KBM-7 (cell line): ENCODE results near the gene ODR4.
"Not testable (repeated sequence)": the region's sequence is repeated elsewhere in the genome, so short reads cannot be mapped to it uniquely, and the experiment has no call there.

Experiments
- DNase-seq: peaks from one replicate; pipeline ENCODE4 v3.0.0-alpha.2; 2015
- in situ Hi-C: fragments of 300-500 bp; cut with MboI; formaldehyde crosslinking; loops from 2 replicates; pipeline ENCODE4 v1.14.3; 2020; ENCODE audit warnings: low sequenced_read_pairs, low pct_unique_long_range_greater_than_20kb, mixed read lengths

The ODR4 gene

DNA sequence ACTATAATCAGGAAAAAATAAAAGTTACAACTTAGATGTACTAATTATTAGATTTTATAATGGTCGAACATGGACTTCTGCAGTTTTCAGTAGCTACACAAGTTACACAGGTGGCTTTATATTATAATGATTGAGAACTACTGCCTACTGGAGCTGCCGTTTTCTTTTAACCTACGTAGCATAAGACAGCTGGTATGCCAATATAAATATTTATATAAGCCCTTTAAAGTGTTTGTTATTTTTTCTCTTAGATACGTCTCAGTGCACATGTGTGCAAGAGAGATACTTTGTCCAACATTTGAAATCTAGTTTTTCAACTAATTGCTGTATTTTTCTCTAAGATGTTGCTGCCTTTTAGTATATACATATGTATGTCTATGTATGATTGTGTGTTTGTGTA is 42.9 kb downstream of the ODR4 start:
- in situ Hi-C loops, result no loop called here
- no peak for DNase-seq

DNA sequence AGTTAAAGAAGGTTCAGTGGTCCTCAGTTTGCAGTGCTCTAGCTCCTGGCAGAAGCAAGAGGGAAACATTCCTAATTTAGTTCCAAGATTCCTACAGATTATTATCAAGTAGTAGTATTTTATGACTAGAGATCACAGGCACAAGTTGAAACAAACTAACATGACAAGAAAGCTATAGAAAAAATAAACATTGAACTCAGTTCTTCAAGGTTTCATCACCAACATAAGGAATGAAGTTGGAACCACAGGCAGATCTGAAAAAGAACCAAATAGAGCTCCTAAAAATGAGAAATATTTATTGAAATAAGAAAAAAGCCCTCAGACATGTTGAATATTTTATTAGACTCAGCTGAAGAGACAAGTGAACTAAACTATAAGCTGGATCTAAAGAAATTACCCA is 44.7 kb downstream of the ODR4 start:
- in situ Hi-C loops, result no loop called here
- no peak for DNase-seq

DNA sequence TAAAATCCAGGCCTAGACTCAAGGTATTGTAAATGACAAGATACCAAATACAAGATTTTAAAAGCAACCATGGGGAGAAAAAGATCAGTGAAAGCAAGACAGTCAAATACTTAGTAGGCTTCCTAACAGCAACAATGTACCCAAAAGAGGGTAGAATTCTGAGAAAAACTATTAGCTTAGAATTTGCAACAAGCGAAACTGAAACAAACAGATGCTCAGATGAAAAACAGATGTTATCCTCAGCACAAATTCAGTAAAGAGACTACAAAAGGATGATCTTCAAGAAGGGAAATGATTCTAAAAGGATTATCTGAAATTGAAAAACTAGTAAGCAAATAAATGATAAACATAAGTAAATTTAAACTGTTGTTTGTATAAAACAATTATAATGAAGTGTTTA is 45.3 kb downstream of the ODR4 start:
- DNase-seq, result no peak
- in situ Hi-C loops, result no loop called here

DNA sequence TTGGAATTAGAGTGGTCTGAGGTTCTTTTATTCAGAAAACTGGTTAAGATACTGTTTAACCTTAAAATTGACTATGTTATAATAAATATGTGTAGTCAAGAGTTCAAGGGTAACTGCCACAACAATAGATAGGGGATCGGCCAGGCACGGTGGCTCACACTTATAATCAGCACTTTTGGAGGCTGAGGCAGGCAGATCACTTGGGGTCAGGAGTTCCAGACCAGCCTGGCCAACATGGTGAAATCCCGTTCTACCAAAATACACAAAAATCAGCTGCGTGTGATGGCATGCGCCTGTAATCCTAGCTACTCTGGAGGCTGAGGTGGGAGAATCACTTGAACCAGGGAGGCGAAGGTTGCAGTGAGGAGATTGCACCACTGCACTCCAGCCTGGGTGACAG is 45.8 kb downstream of the ODR4 start:
- no peak for DNase-seq
- in situ Hi-C loops, result no loop called here

DNA sequence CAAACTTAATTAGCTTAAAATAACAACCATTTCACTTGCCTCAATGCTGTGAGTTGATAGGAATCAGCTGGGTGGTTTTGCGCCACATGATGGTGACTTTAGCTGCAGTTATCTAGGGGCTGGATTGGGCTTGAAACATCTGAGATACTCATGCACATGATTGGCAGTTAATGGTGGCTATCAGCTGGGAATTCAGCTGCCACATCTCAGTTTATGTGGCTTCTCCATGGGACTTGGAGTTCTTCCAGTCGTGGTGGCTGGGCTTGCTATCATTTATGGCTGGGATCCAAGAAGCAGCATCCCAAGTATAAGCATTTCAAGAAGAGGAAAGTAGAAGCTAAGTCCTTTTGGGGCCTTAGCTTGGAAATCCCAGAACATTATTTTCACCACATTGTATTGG is 48.9 kb downstream of the ODR4 start:
- in situ Hi-C loops, result no loop called here

DNA sequence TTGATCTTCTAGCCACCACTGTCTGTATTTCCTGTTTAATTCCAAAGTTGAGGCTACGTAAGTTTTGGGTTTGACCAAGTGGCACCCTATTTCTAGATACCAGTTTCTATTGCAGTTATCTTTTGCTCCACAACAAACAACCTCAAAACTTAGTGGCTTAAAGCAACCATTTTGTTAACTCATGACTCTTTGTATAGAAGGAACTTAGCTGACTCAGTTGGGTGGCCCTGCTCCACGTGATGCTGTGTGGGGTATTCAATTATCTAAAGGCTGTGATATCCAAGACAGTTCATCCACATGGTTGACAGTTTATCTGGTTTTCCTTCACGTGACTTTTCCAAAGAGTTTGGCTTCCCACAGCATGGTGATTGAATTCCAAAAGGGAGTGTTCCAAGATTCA is 50.5 kb downstream of the ODR4 start:
- DNase-seq, result no peak
- in situ Hi-C loops, result no loop called here

More for the DNA sequence above, 48.9 kb downstream of the ODR4 start:
- DNase-seq, result no peak

DNA sequence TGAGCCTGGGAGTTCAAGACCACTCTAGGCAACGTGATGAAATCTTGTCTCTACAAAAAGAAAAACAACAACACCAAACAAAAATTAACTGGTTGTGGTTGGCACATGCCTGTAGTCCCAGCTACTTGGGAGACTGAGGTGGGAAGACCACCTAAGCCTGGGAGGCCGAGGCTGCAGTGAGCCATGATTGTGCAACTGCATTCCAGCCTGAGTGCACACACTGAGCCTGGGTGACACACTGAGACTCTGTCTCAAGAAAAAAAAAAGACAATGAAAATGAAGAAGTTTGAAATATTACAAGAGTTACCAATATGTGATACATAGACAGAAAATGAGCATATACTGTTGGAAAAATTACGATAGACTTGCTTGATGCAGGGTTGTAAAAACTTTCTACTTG is 53.4 kb downstream of the ODR4 start:
- in situ Hi-C loops, result no loop called here

DNA sequence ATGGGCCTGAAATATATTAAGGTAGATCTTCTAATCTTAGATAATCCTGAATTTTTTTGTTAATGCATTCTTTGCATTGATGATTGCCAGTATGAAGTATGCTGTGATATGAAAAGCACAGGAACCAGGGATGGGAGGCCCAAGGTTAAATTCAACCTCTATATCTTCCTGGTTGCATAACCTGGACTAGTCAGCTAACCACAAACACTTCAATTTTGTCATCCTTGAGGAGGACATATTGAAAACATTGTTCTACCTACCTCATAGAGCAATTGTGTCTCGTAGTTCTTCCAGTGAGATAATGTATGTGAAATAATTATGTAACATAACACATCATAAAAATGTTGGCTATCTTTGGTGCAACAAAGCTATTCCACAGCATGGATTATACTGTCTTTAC is 59.7 kb downstream of the ODR4 start:
- in situ Hi-C loops, result no loop called here

More for the DNA sequence above, 53.4 kb downstream of the ODR4 start:
- DNase-seq, result no peak

DNA sequence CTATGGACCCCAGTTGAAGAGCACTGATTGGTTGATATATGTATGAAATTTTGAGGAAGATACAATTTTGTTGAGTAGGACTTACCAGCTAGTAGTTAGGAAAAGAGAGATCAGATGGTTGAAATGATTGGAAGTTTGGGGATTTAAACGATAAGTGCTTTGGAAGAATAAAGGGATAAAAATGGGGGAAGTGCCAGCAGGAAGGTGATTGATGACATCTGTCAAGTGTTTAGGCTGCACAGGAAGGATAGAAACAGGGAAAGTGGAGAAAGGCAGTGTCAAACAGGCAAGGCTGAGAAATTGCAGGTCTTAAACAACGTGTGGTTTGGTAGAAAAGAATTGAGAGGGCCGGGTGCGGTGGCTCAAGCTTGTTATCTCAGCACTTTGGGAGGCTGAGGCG is 62.9 kb downstream of the ODR4 start:
- no peak for DNase-seq
- in situ Hi-C loops, result no loop called here

More for the DNA sequence above, 59.7 kb downstream of the ODR4 start:
- DNase-seq, result no peak

DNA sequence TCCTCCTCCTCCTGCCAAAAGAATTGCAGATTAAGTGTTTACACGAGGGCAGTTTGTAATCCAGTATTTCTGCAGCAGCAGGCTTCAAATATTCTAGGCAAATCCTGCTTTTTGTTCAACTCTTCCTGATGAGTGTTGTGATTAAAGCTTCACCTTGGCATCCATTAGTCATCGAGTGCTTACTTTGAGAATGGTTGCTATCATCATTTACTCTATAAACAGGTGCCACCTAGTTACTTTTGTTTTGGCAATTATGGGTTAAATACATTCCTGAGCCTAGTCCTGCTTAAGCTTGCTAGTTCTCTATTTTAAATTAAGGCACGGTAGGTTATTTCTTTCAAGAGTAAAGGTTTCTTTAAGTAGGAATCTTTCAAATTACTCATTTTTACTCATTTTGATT is 64.9 kb downstream of the ODR4 start:
- no peak for DNase-seq
- in situ Hi-C loops, result no loop called here

DNA sequence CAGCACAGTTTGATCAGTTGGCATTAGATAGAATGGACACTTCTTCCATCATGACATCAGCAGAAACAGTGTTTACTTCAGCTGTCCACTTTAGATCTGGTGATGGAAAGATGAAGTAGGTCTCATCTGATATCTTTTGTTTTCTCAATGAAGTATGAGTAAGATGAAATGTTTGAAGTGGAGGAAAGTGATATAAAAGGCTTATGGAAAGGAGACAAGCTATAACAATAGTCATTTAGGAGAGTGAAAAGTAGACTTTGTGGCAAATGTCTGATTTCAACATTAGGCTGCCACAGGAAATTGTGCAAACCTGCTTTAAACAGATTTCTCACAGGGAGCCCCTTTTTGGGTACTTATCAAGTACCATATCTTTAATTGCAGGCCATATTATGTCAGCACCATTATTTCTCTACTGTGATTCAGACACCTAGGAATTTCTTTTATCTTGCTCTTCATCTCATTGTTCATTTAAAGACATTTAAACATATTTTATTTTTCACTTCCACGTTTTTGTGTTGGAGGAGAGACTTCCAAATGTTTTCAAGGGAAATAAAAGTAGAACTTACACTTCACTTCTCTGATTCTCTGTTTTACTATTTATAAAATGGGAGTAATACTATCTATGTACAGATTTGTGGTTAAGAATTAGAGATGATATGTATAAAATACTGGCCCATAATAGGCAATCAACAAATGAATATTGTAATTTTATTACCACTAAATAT is 67.2 kb downstream of the ODR4 start:
- in situ Hi-C loops, result no loop called here
- peak; percentile 16 for DNase-seq

DNA sequence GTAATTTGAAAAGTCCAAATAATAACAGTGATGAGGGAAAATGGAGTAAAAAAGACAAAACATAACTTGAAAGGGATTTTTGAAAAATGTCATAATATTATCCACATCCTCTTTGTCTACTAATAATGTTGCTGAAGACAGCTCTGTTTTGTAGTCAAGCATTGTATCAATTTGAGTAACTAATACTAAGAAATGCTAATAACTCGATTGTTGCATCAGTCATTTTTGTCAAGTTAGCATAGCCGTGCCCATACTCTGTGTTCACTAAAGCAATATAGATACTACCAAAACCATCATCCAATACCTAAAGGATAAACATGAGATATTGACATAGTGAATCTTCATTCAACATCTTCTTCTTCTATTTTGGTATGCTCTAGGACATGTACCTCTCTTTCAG is 68.0 kb downstream of the ODR4 start:
- DNase-seq, result no peak
- in situ Hi-C loops, result no loop called here

DNA sequence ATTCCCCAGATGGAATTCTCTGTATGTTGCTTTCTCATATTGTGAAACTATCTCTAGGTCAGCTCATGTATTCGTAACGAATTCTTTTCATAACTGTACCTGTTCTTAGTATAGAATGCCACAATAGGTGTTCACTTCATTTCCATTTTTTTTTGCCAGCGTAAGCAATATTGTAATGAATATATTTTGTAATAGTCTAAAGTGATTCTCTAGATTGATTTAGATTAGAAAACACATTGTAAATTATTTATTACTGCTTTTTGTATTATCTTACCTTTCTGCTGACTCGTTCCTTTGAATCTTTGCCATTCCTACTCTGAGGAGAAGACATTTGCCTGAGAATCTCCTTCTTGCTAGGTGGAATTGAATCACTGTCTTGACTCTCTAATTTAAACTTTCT is 70.5 kb downstream of the ODR4 start:
- in situ Hi-C loops, result no loop called here
- no peak for DNase-seq

DNA sequence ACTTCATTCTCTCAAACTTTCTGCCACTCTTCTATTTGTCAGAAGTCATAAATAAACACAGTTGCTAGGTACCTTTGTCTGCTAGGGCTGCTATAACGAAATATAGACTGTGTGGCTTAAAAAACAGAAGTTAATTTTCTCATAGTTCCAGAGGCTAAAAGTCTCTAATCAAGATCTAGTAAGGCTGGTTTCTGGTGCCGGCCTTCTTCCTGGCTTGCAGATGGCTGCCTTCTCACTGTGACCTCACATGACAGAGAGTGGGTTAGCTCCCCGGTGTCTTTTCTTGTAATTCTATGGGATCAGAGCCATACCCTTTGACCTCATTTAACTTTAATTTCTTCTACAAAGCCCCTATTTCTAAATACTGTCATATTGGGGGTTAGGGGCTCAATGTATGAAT is 79.3 kb downstream of the ODR4 start:
- in situ Hi-C loops, result no loop called here
- DNase-seq, result peak; percentile 19

DNA sequence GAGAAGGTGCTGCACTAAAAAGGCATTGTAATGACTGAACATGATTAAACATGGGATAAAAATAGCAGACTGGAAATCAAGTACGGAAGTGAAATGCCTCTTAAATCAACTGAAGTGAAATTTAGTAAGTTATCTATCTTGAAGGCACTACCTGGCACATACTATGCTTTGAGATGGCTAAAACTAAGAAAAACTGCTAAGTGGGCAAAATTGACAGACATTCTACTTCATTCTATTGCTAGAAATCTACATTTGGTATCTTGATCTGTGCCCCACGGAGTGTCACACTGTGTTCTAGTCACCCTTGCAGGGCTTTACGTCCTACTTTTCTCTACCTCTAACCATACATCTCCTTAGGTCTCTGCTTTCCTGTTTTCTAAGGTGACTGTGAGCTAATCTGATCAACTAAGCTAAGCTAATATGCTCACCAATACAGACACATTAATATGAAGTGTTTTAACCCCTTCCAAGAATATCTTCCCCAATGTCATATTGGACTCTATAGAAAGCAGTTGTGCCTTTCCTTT is 81.2 kb downstream of the ODR4 start:
- DNase-seq, result no peak

DNA sequence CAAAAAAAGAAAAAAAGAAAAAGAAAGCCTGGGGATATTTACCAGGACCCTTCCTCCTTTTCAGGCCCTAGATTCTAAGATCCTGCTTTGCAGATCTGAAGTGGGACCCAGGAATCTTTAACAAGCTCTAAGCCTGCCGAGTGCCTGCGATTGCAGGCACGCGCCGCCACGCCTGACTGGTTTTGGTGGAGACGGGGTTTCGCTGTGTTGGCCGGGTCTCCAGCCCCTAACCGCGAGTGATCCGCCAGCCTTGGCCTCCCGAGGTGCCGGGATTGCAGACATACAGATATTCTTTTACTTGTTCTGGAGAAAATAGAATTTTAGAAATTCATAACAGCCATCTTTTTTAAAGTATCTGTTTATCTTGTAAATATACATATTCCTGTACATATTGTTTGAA is 83.5 kb downstream of the ODR4 start:
- in situ Hi-C loops, DNase-seq: not testable (repeated sequence)

More for the DNA sequence above, 81.2 kb downstream of the ODR4 start:
- in situ Hi-C loops, result no loop called here

DNA sequence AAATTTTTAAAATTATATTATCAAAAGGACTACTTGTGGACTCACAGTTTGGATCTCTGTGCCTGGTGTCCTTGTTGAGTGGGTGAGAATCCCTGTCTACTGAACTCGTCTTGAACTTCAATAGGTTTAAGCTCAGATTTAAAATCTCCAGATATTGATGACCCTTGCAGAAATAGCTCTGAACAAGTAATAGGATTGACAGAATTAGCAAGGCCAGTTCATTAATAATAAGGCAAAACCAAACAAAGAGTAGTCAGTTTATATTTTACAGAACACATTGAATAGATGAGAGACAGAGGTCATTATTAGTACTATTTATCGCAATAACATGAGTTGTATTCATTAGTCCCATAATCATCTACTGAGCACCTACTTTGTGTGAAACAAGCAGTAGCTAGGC is 85.4 kb downstream of the ODR4 start, which contains the start of gene PDC:
Gene PDC (minus strand): TSS at position 101 of the 400 bp plus-strand sequence. CDS start 11,655 bp downstream, outside the sequence.
- in situ Hi-C loops, result no loop called here
- DNase-seq, result no peak

DNA sequence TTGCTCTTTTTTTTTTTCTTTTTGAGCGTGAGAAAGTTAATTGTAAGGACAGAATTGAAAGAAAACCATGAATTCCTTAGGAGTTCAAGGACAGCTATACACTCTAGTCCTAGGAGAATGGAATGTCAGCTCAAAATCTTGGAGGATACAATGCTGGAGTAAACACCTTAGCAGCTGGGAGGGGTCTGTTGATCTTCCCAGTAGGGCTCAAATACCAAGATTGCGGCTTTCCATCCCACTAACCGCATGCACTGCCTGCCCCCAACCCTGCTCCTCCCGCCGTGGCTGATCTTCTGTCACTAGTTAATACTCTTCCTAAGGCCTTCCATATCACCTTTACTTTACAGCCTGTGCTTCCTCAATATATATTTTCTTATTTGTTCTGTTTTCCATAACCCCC is 87.9 kb downstream of the ODR4 start:
- in situ Hi-C loops, result no loop called here
- no peak for DNase-seq

DNA sequence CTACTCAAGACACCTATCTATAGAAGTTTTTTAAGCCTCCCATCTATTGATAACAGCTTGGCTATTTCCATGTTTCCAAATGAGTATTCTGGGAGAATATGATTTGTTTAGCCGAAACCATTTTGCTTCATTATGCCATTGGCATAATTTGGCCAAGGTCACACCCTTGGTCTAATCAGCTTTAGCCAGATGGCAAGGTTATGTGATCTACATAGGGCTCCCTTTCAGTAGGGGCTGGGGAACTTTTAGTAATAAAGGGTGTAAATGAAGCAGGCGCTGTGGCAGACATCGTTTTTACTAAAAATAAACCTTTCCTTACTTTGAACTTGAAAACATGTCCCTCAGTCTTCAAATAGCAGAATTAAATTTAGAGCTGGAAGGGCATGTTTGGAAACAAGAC is 88.3 kb downstream of the ODR4 start:
- DNase-seq, result no peak
- in situ Hi-C loops, result no loop called here

DNA sequence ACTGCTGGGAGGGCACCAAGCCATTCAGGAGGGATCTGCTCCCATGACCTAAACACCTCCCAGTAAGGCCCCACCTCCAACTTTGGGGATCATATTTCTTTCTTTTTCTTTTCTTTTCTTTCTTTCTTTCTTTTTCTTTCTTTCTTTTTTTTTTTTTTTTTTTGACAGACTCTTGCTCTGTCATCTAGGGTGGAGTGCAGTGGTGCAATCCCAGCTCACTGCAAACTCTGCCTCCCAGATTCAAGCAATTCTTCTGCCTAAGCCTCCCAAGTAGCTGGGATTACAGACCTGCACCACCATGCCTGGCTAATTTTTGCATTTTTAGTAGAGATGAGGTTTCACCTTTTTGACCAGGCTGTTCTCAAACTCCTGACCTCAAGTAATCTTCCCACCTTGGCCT is 89.9 kb downstream of the ODR4 start:
- in situ Hi-C loops, DNase-seq: not testable (repeated sequence)

DNA sequence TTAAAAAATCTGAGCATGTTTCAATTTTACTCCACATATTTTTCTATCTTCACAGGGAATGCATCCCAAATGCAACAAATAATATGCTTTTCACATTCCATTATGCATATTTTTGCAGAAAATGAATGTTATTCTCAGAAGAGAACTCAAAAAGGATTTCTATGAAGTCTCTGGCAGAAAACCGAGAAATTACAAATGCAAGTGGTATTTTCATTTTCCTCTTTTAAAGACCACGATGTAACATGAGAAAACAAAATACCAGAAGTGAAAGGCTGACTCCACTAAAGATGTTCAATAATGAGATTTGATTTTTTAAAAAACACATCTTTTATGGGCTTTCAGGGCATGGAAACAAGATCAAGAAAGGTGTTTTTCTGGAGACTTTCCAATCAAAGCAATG is 90.3 kb downstream of the ODR4 start:
- in situ Hi-C loops, result no loop called here
- DNase-seq, result no peak
